ENCODE results near the gene KRTAP5-3. TPM values are rescaled to one million over a fixed set of nuclear protein-coding genes. Genes with fewer than 3 reads are reported as not detected.

KRTAP5-3 gene
- total and polyA plus RNA-seq, 2 experiments from 2014 or later, result not detected

DNA sequence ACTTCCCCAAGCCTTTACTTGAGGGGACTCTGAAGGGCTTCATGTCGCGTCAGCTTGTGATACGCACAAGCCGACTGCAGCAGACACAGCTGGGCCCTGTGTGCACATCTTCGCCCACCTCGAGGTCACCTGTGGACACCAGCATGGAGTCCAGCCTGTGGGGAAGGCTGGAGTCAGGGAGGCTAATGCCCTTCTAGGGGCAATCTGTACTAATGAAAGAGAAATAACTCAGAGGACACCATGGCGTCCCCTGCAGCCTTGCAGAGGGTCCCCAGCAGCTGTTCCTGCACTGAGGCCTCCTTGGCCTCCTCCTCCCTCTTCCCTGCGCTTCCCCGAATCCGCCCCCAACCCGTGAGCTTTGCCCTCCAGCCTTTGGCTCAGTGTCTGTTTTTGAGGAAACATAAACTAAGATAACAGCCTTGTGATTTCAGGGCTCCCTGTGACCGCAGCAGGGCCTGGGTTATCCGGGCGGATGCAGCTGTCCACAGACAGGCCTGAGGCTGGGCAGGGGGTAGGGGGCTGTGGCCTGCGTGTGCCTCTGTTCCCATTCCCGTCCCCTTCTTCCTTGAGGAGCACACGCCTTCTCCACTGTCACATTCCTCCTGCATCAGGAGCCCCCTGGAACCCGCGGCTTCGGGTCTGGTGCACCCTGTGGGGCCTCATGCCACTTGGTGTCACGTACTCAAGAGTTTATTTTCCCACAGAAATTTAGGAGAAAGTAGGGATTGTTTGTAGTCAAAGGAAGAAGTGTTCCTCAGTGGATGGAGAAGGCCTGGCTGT lies 46.3 kb upstream of the KRTAP5-3 start:
- DNase-seq, result no peak
- TF ChIP-seq EZH2phosphoT487 (IDR thresholded peaks at IDR 0.05; ENCODE audit: insufficient read depth, low read depth), result no peak
- TF ChIP-seq EZH2 (IDR thresholded peaks at IDR 0.05; ENCODE audit: insufficient read depth, poor library complexity, severe bottlenecking), result no peak
- Histone ChIP-seq H2AFZ (no peak overlapping the region), H3K79me2 (ENCODE audit: insufficient read depth) (no peaks in the 10 kb centered on the region), H3K27me3 (replicated peaks; ENCODE audit: insufficient read depth) (peaks cover 17% of the 10 kb centered on the region), H3K9me2 (ENCODE audit: insufficient read depth) (no peaks in the 10 kb centered on the region), H3F3A (ENCODE audit: insufficient read depth) (no peaks in the 10 kb centered on the region), H3K36me3 (ENCODE audit: low read depth) (no peaks in the 10 kb centered on the region), H3K4me1 (ENCODE audit: insufficient read depth) (no peaks in the 10 kb centered on the region), H3K27ac (no peak overlapping the region), H3K4me3 (no peak overlapping the region), H4K20me1 (ENCODE audit: insufficient read depth) (no peaks in the 10 kb centered on the region), H3K4me2 (ENCODE audit: unreplicated experiment) (no peak overlapping the region), H3K9ac (no peak overlapping the region), H3K9me3 (ENCODE audit: low read depth) (no peaks in the 10 kb centered on the region)
- in situ Hi-C loops (cut with MboI), result no loop called here
- WGBS, 2 experiments (ENCODE audit: low coverage in 1 of 2, low lambda C conversion rate in 2 of 2, missing lambda C conversion rate in 2 of 2), result 58 to 65% methylated on average over 21 of the region's 21 CpGs

- TF ChIP-seq EZH2 (IDR thresholded peaks at IDR 0.05; ENCODE audit: insufficient read depth, poor library complexity, severe bottlenecking), result no peak
- TF ChIP-seq EZH2phosphoT487 (IDR thresholded peaks at IDR 0.05; ENCODE audit: insufficient read depth, low read depth), result no peak
- no peaks in the 10 kb centered on the region for H3K9me2 ChIP-seq (ENCODE audit: insufficient read depth)
- no peaks in the 10 kb centered on the region for H3K79me2 ChIP-seq (ENCODE audit: insufficient read depth)
- H3K9me3 ChIP-seq (ENCODE audit: low read depth), result no peaks in the 10 kb centered on the region
- H3K36me3 ChIP-seq (ENCODE audit: low read depth), result no peaks in the 10 kb centered on the region
- no peak overlapping the region for H3K4me2 ChIP-seq (ENCODE audit: unreplicated experiment)
- H3K4me3 ChIP-seq, result no peak overlapping the region
- no peak overlapping the region for H3K9ac ChIP-seq
- no peaks in the 10 kb centered on the region for H3K4me1 ChIP-seq (ENCODE audit: insufficient read depth)
- H4K20me1 ChIP-seq (ENCODE audit: insufficient read depth), result no peaks in the 10 kb centered on the region
- H2AFZ ChIP-seq, result no peak overlapping the region
- H3K27ac ChIP-seq, result no peak overlapping the region
- WGBS, 2 experiments (ENCODE audit: low coverage in 1 of 2, low lambda C conversion rate in 2 of 2, missing lambda C conversion rate in 2 of 2), result 65 to 74% methylated on average over 12 to 14 of the region's 14 CpGs
- H3K27me3 ChIP-seq (replicated peaks; ENCODE audit: insufficient read depth), result peaks cover 8% of the 10 kb centered on the region
- no peaks in the 10 kb centered on the region for H3F3A ChIP-seq (ENCODE audit: insufficient read depth)
- in situ Hi-C loops (cut with MboI), result no loop called here
- DNase-seq, result no peak
These were observed 45.5 kb upstream of the KRTAP5-3 start for GRCh38 chr11:1653541-1654387.

- WGBS, 2 experiments (ENCODE audit: low coverage in 1 of 2, low lambda C conversion rate in 2 of 2, missing lambda C conversion rate in 2 of 2), result 27 to 28% methylated on average over 34 of the region's 34 CpGs
- H4K20me1 ChIP-seq (ENCODE audit: insufficient read depth), result no peaks in the 10 kb centered on the region
- in situ Hi-C loops (cut with MboI), result no loop called here
These were observed 44.7 kb upstream of the KRTAP5-3 start for GRCh38 chr11:1652771-1653540.

DNA sequence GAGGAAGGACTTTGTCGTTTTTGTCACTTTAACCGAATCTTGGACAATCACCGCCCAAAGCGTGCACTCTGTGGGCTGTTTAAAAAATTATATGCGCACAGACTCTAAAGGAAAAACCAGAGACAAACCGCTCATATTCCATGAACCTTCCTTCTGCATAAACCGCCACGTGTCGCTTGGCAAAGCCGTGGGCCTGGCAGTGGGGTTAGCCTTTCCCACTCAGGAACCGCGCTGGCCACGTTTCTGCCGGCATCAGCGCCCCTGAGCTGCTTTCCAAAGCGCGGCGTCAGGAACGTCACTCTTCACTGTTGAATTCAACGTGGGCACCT lies 44.1 kb upstream of the KRTAP5-3 start:
- no peaks in the 10 kb centered on the region for H4K20me1 ChIP-seq (ENCODE audit: insufficient read depth)
- WGBS, 2 experiments (ENCODE audit: low coverage in 1 of 2, low lambda C conversion rate in 2 of 2, missing lambda C conversion rate in 2 of 2), result 42 to 46% methylated on average over 20 of the region's 20 CpGs

More at GRCh38 chr11:1652771-1653540, 44.7 kb upstream of the KRTAP5-3 start:
- TF ChIP-seq EZH2phosphoT487 (IDR thresholded peaks at IDR 0.05; ENCODE audit: insufficient read depth, low read depth) (no peak), EZH2 (IDR thresholded peaks at IDR 0.05; ENCODE audit: insufficient read depth, poor library complexity, severe bottlenecking) (no peak)
- Histone ChIP-seq H3K27me3 (replicated peaks; ENCODE audit: insufficient read depth) (peaks cover 7% of the 10 kb centered on the region; the same call in 1 of the 2 replicates), H2AFZ (no peak overlapping the region), H3K36me3 (ENCODE audit: low read depth) (no peaks in the 10 kb centered on the region), H3K9me3 (ENCODE audit: low read depth) (no peaks in the 10 kb centered on the region), H3K4me2 (ENCODE audit: unreplicated experiment) (no peak overlapping the region), H3K27ac (no peak overlapping the region), H3K79me2 (ENCODE audit: insufficient read depth) (no peaks in the 10 kb centered on the region), H3K4me3 (no peak overlapping the region), H3K9me2 (ENCODE audit: insufficient read depth) (no peaks in the 10 kb centered on the region), H3K4me1 (ENCODE audit: insufficient read depth) (no peaks in the 10 kb centered on the region), H3F3A (ENCODE audit: insufficient read depth) (no peaks in the 10 kb centered on the region), H3K9ac (no peak overlapping the region)
- DNase-seq, result peak; percentile 75

More for the DNA sequence above, 44.1 kb upstream of the KRTAP5-3 start:
- TF ChIP-seq EZH2 (IDR thresholded peaks at IDR 0.05; ENCODE audit: insufficient read depth, poor library complexity, severe bottlenecking) (no peak), EZH2phosphoT487 (IDR thresholded peaks at IDR 0.05; ENCODE audit: insufficient read depth, low read depth) (no peak)
- no peaks in the 10 kb centered on the region for H3K9me2 ChIP-seq (ENCODE audit: insufficient read depth)
- H3K27me3 ChIP-seq (replicated peaks; ENCODE audit: insufficient read depth), result peaks cover 7% of the 10 kb centered on the region; the same call in 1 of the 2 replicates
- H3K9ac ChIP-seq, result no peak overlapping the region
- no peaks in the 10 kb centered on the region for H3K4me1 ChIP-seq (ENCODE audit: insufficient read depth)
- no peaks in the 10 kb centered on the region for H3K36me3 ChIP-seq (ENCODE audit: low read depth)
- in situ Hi-C loops (cut with MboI), result no loop called here
- H3F3A ChIP-seq (ENCODE audit: insufficient read depth), result no peaks in the 10 kb centered on the region
- no peaks in the 10 kb centered on the region for H3K79me2 ChIP-seq (ENCODE audit: insufficient read depth)
- DNase-seq, result no peak
- H3K4me3 ChIP-seq, result no peak overlapping the region
- no peak overlapping the region for H3K4me2 ChIP-seq (ENCODE audit: unreplicated experiment)
- no peak overlapping the region for H3K27ac ChIP-seq
- H3K9me3 ChIP-seq (ENCODE audit: low read depth), result no peaks in the 10 kb centered on the region
- H2AFZ ChIP-seq, result no peak overlapping the region
